ENCODE measurements around the gene TSPAN31.

Gene TSPAN31

DNA sequence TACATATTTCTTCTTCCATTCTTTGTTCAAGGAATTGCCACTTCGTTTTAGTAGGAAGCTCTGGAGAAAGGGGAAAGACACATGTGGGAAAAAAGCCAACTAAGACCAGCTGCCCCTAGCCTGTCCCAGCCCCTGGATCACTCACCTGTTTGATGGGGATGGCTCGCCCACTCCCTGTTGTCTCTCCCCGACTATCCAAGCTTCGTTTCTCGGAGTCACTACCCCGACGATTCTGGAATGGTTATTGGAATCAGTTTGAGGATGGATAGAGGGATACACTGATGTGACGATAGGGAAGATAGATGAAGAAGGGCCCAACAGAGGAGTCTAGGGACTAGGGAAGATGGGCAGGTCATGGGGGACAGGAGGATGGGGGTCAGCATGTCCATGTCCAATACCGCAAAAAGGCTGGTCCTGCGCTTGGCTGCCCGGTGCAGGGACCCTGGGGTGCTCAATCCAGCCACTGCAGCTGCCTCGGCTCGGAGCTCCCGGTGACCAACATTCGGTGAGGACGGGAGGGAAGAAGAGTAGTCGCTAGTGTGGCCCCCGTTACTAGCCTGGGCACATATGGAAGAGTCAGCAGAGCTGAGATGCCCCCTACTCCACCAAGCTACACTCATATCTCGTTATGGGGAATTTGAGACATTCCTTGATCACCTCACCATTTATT lies 13.3 kb upstream of the TSPAN31 start:
- H3K4me1 ChIP-seq (ENCODE audit: control insufficient read depth, insufficient read depth, low read length): peaks cover 12% of the 10 kb centered on the region; the same call in 1 of the 2 replicates
- peaks cover 99% of the 10 kb centered on the region for H3K27me3 ChIP-seq (ENCODE audit: control insufficient read depth, insufficient read depth, low read length)
- no peaks in the 10 kb centered on the region for H3K9me3 ChIP-seq (ENCODE audit: control insufficient read depth, insufficient read depth, low read depth, low read length)
- no peak overlapping the region for H3K27ac ChIP-seq (ENCODE audit: low read depth, low read length)
- H3K4me3 ChIP-seq (ENCODE audit: low read depth, low read length): no peak overlapping the region
- no peaks in the 10 kb centered on the region for H3K36me3 ChIP-seq (ENCODE audit: control insufficient read depth, insufficient read depth, low read length)
- H3K9ac ChIP-seq (ENCODE audit: low read length): no peak overlapping the region

- Histone ChIP-seq H3K9me3 (ENCODE audit: control insufficient read depth, insufficient read depth, low read depth, low read length) (no peaks in the 10 kb centered on the region), H3K4me1 (ENCODE audit: control insufficient read depth, insufficient read depth, low read length) (peaks cover 14% of the 10 kb centered on the region; the same call in 1 of the 2 replicates), H3K9ac (ENCODE audit: low read length) (no peak overlapping the region), H3K4me3 (ENCODE audit: low read depth, low read length) (no peak overlapping the region), H3K27me3 (ENCODE audit: control insufficient read depth, insufficient read depth, low read length) (peaks cover 99% of the 10 kb centered on the region), H3K27ac (ENCODE audit: low read depth, low read length) (no peak overlapping the region), H3K36me3 (ENCODE audit: control insufficient read depth, insufficient read depth, low read length) (no peaks in the 10 kb centered on the region)
These were observed 12.6 kb upstream of the TSPAN31 start for GRCh38 chr12:57732270-57732669.

GRCh38 chr12:57732726-57733593 lies 11.9 kb upstream of the TSPAN31 start:
- Histone ChIP-seq H3K4me3 (ENCODE audit: low read depth, low read length) (no peak overlapping the region), H3K4me1 (ENCODE audit: control insufficient read depth, insufficient read depth, low read length) (peaks cover 11% of the 10 kb centered on the region; the same call in 1 of the 2 replicates), H3K9ac (ENCODE audit: low read length) (no peak overlapping the region), H3K27ac (ENCODE audit: low read depth, low read length) (no peak overlapping the region), H3K36me3 (ENCODE audit: control insufficient read depth, insufficient read depth, low read length) (no peaks in the 10 kb centered on the region), H3K9me3 (ENCODE audit: control insufficient read depth, insufficient read depth, low read depth, low read length) (no peaks in the 10 kb centered on the region), H3K27me3 (ENCODE audit: control insufficient read depth, insufficient read depth, low read length) (peaks cover 99% of the 10 kb centered on the region)

- no peak overlapping the region for H3K4me3 ChIP-seq (ENCODE audit: low read depth, low read length)
- H3K36me3 ChIP-seq (ENCODE audit: control insufficient read depth, insufficient read depth, low read length): no peaks in the 10 kb centered on the region
- peaks cover 11% of the 10 kb centered on the region; the same call in 1 of the 2 replicates for H3K4me1 ChIP-seq (ENCODE audit: control insufficient read depth, insufficient read depth, low read length)
- H3K9ac ChIP-seq (ENCODE audit: low read length): no peak overlapping the region
- no peak overlapping the region for H3K27ac ChIP-seq (ENCODE audit: low read depth, low read length)
- peaks cover 99% of the 10 kb centered on the region for H3K27me3 ChIP-seq (ENCODE audit: control insufficient read depth, insufficient read depth, low read length)
- no peaks in the 10 kb centered on the region for H3K9me3 ChIP-seq (ENCODE audit: control insufficient read depth, insufficient read depth, low read depth, low read length)
These were observed 10.9 kb upstream of the TSPAN31 start for GRCh38 chr12:57733928-57734327.

GRCh38 chr12:57734591-57734990 lies 10.2 kb upstream of the TSPAN31 start:
- Histone ChIP-seq H3K27ac (ENCODE audit: low read depth, low read length) (no peak overlapping the region), H3K4me3 (ENCODE audit: low read depth, low read length) (no peak overlapping the region), H3K9me3 (ENCODE audit: control insufficient read depth, insufficient read depth, low read depth, low read length) (no peaks in the 10 kb centered on the region), H3K27me3 (ENCODE audit: control insufficient read depth, insufficient read depth, low read length) (peaks cover 99% of the 10 kb centered on the region), H3K4me1 (ENCODE audit: control insufficient read depth, insufficient read depth, low read length) (peaks cover 16% of the 10 kb centered on the region), H3K36me3 (ENCODE audit: control insufficient read depth, insufficient read depth, low read length) (no peaks in the 10 kb centered on the region), H3K9ac (ENCODE audit: low read length) (no peak overlapping the region)

GRCh38 chr12:57735198-57735855 lies 9.5 kb upstream of the TSPAN31 start:
- Histone ChIP-seq H3K9me3 (ENCODE audit: control insufficient read depth, insufficient read depth, low read depth, low read length) (no peaks in the 10 kb centered on the region), H3K9ac (ENCODE audit: low read length) (no peak overlapping the region), H3K4me3 (ENCODE audit: low read depth, low read length) (peak overlapping the region; percentile 53), H3K4me1 (ENCODE audit: control insufficient read depth, insufficient read depth, low read length) (peaks cover 16% of the 10 kb centered on the region), H3K27ac (ENCODE audit: low read depth, low read length) (no peak overlapping the region), H3K36me3 (ENCODE audit: control insufficient read depth, insufficient read depth, low read length) (no peaks in the 10 kb centered on the region), H3K27me3 (ENCODE audit: control insufficient read depth, insufficient read depth, low read length) (peaks cover 99% of the 10 kb centered on the region)

DNA sequence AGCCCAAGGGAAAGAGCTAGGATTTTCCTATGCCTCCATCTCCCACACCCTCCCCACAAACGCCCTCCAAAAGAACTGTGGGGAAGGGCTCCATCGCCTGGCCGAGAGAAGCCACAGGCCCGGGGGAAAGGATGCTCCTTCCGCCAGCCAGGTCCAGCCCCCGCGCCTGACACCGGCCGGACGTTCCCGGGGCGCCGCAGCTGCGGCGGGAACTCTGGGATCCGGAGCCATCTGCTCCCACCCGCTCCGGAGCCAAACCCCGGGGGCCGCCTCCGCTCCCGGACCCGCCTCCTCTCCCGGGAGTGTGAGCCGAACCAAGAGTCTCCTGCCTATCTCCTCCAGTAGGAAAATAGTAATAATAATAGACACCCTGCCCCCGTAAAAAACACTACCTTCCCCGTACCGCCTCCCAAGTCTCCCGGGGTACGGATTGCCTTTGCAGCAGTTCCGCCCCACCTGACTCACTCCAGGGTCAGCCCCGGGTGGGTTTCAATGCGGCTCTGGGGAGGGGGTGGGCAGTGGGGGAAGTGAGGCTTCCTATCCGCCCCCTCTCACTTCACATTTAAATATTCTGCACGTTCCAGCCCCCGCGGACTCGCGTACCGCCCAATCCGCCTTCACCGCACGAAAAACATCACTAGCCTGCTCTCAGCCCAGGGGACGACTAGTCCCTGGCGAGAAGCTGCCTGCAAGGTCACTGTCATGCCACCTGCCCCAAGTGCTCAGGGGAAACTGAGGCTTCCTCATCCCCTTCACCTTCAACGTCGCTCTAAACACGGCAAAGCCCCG lies 8.7 kb upstream of the TSPAN31 start:
- Histone ChIP-seq H3K36me3 (ENCODE audit: control insufficient read depth, insufficient read depth, low read length) (no peaks in the 10 kb centered on the region), H3K27me3 (ENCODE audit: control insufficient read depth, insufficient read depth, low read length) (peaks cover 99% of the 10 kb centered on the region), H3K9ac (ENCODE audit: low read length) (no peak overlapping the region), H3K4me3 (ENCODE audit: low read depth, low read length) (peak overlapping the region; percentile 53), H3K4me1 (ENCODE audit: control insufficient read depth, insufficient read depth, low read length) (peaks cover 16% of the 10 kb centered on the region), H3K27ac (ENCODE audit: low read depth, low read length) (no peak overlapping the region), H3K9me3 (ENCODE audit: control insufficient read depth, insufficient read depth, low read depth, low read length) (no peaks in the 10 kb centered on the region)

- Histone ChIP-seq H3K4me1 (ENCODE audit: control insufficient read depth, insufficient read depth, low read length) (peaks cover 16% of the 10 kb centered on the region), H3K9me3 (ENCODE audit: control insufficient read depth, insufficient read depth, low read depth, low read length) (no peaks in the 10 kb centered on the region), H3K27me3 (ENCODE audit: control insufficient read depth, insufficient read depth, low read length) (peaks cover 99% of the 10 kb centered on the region), H3K4me3 (ENCODE audit: low read depth, low read length) (peak overlapping the region; percentile 53), H3K27ac (ENCODE audit: low read depth, low read length) (no peak overlapping the region), H3K36me3 (ENCODE audit: control insufficient read depth, insufficient read depth, low read length) (no peaks in the 10 kb centered on the region), H3K9ac (ENCODE audit: low read length) (no peak overlapping the region)
These were observed 7.9 kb upstream of the TSPAN31 start for GRCh38 chr12:57736741-57737466.

GRCh38 chr12:57737467-57738460 lies 7.1 kb upstream of the TSPAN31 start:
- H3K27me3 ChIP-seq (ENCODE audit: control insufficient read depth, insufficient read depth, low read length): peaks cover 99% of the 10 kb centered on the region

More at GRCh38 chr12:57737467-57738460, 7.1 kb upstream of the TSPAN31 start:
- no peak overlapping the region for H3K27ac ChIP-seq (ENCODE audit: low read depth, low read length)
- H3K9ac ChIP-seq (ENCODE audit: low read length): no peak overlapping the region
- H3K9me3 ChIP-seq (ENCODE audit: control insufficient read depth, insufficient read depth, low read depth, low read length): no peaks in the 10 kb centered on the region
- H3K4me3 ChIP-seq (ENCODE audit: low read depth, low read length): peak overlapping the region; percentile 53
- H3K4me1 ChIP-seq (ENCODE audit: control insufficient read depth, insufficient read depth, low read length): peaks cover 16% of the 10 kb centered on the region
- no peaks in the 10 kb centered on the region for H3K36me3 ChIP-seq (ENCODE audit: control insufficient read depth, insufficient read depth, low read length)

Data from HUES6 (cell line).